OCI-LY1 (cell line): ENCODE measurements around the gene CR1.

Experiments
- CTCF ChIP-seq: fragments of 200-600 bp; sonication (generic), shearing (Covaris generic); IDR thresholded peaks from 2 replicates; pipeline ENCODE4 v1.5.1; 2017; ENCODE audit warnings: mild to moderate bottlenecking, antibody characterized with exemption, low read length, moderate library complexity, mixed read lengths
- EZH2 ChIP-seq: fragments of 200-600 bp; sonication (generic), shearing (Covaris generic); IDR thresholded peaks from 2 replicates; pipeline ENCODE4 v1.8.0; 2017; ENCODE audit warnings: borderline replicate concordance, mixed run types, mild to moderate bottlenecking, antibody characterized with exemption, low read length, moderate library complexity, mixed read lengths

DNA sequence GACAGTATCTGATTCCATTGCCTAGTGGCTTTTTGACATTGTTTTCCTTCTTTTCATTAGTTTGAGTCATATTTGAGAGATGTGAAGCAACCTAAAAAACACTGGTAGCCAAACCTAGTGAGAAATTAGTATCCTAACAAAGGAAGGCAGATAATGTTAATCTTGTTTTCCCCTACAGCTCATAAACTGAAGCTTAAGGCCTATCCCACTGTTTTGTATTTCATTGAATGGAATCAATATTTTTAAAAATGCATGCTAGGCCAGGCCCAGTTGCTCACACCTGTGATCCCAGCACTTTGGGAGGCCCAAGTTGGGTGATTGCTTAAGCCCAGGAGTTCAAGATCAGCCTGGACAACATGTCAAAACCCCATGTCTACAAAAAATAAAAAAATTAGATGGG is 150.2 kb downstream of the CR1 start:
- TF ChIP-seq CTCF: no peak
- TF ChIP-seq EZH2: no peak
